Measurements from ENCODE around the gene AKAP8. TPM values are rescaled to one million over a fixed set of nuclear protein-coding genes. Genes with fewer than 3 reads are reported as not detected.

The AKAP8 gene
- 16.6 TPM for total RNA-seq

GRCh38 chr19:15379083-15379998 is at the start of gene AKAP8:
AKAP8 (minus strand) TSS chr19:15379787; CDS start chr19:15379731, 56 bp downstream.

GRCh38 chr19:15418579-15419412 is 39.2 kb upstream of the AKAP8 start, which contains the start of gene AKAP8L:
AKAP8L (minus strand) TSS chr19:15418988; CDS start chr19:15418923, 65 bp downstream.

GRCh38 chr19:15332311-15332996 is 47.1 kb downstream of the AKAP8 start, which contains the start of gene BRD4:
BRD4 (minus strand) TSS chr19:15332539; CDS start chr19:15273099, 59,440 bp downstream.

Small RNA genes within 50 kb of the gene (small RNA-seq; reads per million reads assigned to genes)
- not detected for gene AC005776.1 (ENCODE audit: low replicate concordance)

Other genes with a start within 250 kb of the AKAP8 start
- 19.4 TPM for gene NOTCH3, start 178.8 kb downstream of the AKAP8 start, total RNA-seq
- not detected for gene EPHX3, start 147.3 kb downstream of the AKAP8 start, total RNA-seq
- 28.8 TPM for gene BRD4, start 47.2 kb downstream of the AKAP8 start, total RNA-seq
- 163 TPM for gene AKAP8L, start 39.2 kb upstream of the AKAP8 start, total RNA-seq
- gene WIZ, start 70.2 kb upstream of the AKAP8 start, total RNA-seq = 24.7 TPM
- 0.31 TPM for gene RASAL3, start 84.8 kb upstream of the AKAP8 start, total RNA-seq
- gene PGLYRP2, start 99.7 kb upstream of the AKAP8 start, total RNA-seq = not detected
- gene CYP4F22, start 128.7 kb upstream of the AKAP8 start, total RNA-seq = not detected
- not detected for gene CYP4F8, start 235.4 kb upstream of the AKAP8 start, total RNA-seq